Measurements from ENCODE around the gene CDK2.

CDK2 gene

GRCh38 chr12:55965240-55965639 lies 1.4 kb upstream of the CDK2 start:
- TF ChIP-seq MAX (IDR thresholded peaks at IDR 0.05) (no peak), NFIC (IDR thresholded peaks at IDR 0.05) (no peak), EGR1 (IDR thresholded peaks at IDR 0.05) (no peak), USF1 (IDR thresholded peaks at IDR 0.05) (no peak), FOXM1 (IDR thresholded peaks at IDR 0.05; ENCODE audit: borderline replicate concordance, low read depth) (no peak), YY1 (IDR thresholded peaks at IDR 0.05; ENCODE audit: low read depth) (no peak), REST (IDR thresholded peaks at IDR 0.05; ENCODE audit: low read depth) (no peak), RAD21 (IDR thresholded peaks at IDR 0.05; ENCODE audit: low read depth) (no peak), EP300 (IDR thresholded peaks at IDR 0.05; ENCODE audit: borderline replicate concordance) (no peak), CREB1 (IDR thresholded peaks at IDR 0.05; ENCODE audit: low read depth) (no peak), ZBTB7A (IDR thresholded peaks at IDR 0.05; ENCODE audit: low read depth) (no peak), TCF12 (IDR thresholded peaks at IDR 0.05; ENCODE audit: low read depth) (no peak)

DNA sequence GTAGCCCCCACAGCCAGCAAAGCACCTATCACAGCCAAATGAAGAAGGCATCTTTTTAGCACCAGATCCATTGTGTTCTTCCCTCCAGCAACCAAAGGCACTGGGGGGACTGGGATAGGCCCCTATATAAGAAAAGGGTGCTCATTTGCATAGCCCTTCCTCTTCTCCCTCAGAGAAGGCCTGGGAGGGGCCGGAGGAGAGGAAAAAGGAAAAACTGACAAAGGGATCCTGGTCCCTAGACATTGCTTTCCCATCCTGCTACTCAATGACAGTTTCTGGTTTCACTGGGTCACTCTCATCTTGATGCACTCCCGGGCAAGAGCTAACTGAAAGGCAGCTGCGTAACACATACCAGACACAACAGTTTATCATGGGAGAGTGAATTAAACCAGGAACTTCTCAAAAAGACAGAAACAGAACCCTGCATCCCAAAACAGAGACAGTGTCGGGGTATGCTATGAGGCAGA lies 656 bp upstream of the CDK2 start, which contains the start of gene PMEL:
Gene PMEL, minus strand, starts transcription at position 102 of the 467 bp plus-strand sequence. Its CDS starts 31 bp downstream, at position 71.
- TF ChIP-seq TCF12 (IDR thresholded peaks at IDR 0.05; ENCODE audit: low read depth) (no peak), YY1 (IDR thresholded peaks at IDR 0.05; ENCODE audit: low read depth) (no peak), NFIC (IDR thresholded peaks at IDR 0.05) (no peak), CEBPB (IDR thresholded peaks at IDR 0.05) (no peak), USF1 (IDR thresholded peaks at IDR 0.05) (no peak), FOXM1 (IDR thresholded peaks at IDR 0.05; ENCODE audit: borderline replicate concordance, low read depth) (no peak), EP300 (IDR thresholded peaks at IDR 0.05; ENCODE audit: borderline replicate concordance) (no peak), TAF1 (IDR thresholded peaks at IDR 0.05; ENCODE audit: low read depth) (no peak), ZBTB7A (IDR thresholded peaks at IDR 0.05; ENCODE audit: low read depth) (no peak), EGR1 (IDR thresholded peaks at IDR 0.05) (no peak), MAX (IDR thresholded peaks at IDR 0.05) (no peak), TEAD4 (IDR thresholded peaks at IDR 0.05) (no peak), REST (IDR thresholded peaks at IDR 0.05; ENCODE audit: low read depth) (no peak), RAD21 (IDR thresholded peaks at IDR 0.05; ENCODE audit: low read depth) (no peak), CREB1 (IDR thresholded peaks at IDR 0.05; ENCODE audit: low read depth) (no peak)

DNA sequence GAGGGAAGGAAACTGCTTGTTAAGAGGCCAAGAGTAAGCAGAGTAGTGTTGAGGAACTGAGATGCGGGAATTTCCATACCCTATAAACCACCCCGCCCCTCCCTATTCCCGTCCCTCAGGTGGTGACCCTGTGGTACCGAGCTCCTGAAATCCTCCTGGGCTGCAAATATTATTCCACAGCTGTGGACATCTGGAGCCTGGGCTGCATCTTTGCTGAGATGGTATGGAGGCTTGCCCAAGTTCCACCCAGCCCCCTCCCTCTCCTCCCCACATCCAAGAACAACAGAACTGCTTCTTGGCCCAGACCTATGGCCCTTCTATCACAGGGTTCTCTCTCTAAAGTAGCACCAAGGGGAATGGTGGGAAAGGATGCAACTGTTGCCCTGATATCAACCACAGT lies 2.7 kb downstream of the CDK2 start:
- TF ChIP-seq RAD21 (IDR thresholded peaks at IDR 0.05; ENCODE audit: low read depth) (no peak), TCF12 (IDR thresholded peaks at IDR 0.05; ENCODE audit: low read depth) (no peak), NFIC (IDR thresholded peaks at IDR 0.05) (no peak), TAF1 (IDR thresholded peaks at IDR 0.05; ENCODE audit: low read depth) (no peak), REST (IDR thresholded peaks at IDR 0.05; ENCODE audit: low read depth) (no peak), TEAD4 (IDR thresholded peaks at IDR 0.05) (no peak), EP300 (IDR thresholded peaks at IDR 0.05; ENCODE audit: borderline replicate concordance) (no peak), CREB1 (IDR thresholded peaks at IDR 0.05; ENCODE audit: low read depth) (no peak), YY1 (IDR thresholded peaks at IDR 0.05; ENCODE audit: low read depth) (no peak), USF1 (IDR thresholded peaks at IDR 0.05) (no peak), EGR1 (IDR thresholded peaks at IDR 0.05) (no peak), MAX (IDR thresholded peaks at IDR 0.05) (no peak), ZBTB7A (IDR thresholded peaks at IDR 0.05; ENCODE audit: low read depth) (no peak), FOXM1 (IDR thresholded peaks at IDR 0.05; ENCODE audit: borderline replicate concordance, low read depth) (no peak), CEBPB (IDR thresholded peaks at IDR 0.05) (no peak)
